ENCODE measurements around the gene SNX5.

The SNX5 gene

DNA sequence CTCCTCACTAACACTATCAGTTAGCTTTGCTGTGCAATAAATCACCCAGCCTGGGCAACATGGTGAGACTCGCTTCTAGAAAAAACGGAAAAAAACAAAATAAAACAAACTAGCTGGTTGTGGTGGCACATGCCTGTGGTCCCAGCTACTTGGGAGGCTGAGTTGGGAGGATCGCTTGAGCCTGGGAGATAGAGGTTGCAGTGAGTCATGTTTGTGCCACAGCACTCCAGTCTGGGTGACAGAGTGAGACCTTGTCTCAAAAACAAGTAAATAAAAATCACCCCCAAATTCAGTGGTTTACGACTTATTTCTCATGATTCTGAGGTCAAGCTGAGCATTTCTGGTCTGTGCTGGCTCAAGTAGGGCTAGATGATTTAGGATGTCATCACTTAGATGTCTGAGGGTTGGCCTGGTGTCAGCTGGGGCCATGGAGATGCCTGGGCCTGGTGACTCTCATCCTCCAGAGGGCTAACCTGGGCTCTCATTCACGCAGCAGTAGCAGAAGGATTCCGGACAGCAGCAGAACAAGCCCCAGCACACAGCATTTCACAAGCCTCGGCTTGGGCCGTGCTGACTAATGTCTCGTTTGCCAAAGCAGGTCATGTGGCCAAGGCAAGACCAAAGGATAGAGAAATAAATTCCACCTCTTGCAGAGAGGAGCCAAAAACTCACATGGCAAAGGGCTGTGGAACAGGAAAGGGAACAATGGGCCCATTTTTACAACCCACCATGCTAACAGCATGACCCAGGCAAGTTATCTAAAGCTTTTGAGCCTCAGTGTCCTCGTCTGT, 32.7 kb upstream of the SNX5 start:
- no peak overlapping the region for H3K27ac ChIP-seq

DNA sequence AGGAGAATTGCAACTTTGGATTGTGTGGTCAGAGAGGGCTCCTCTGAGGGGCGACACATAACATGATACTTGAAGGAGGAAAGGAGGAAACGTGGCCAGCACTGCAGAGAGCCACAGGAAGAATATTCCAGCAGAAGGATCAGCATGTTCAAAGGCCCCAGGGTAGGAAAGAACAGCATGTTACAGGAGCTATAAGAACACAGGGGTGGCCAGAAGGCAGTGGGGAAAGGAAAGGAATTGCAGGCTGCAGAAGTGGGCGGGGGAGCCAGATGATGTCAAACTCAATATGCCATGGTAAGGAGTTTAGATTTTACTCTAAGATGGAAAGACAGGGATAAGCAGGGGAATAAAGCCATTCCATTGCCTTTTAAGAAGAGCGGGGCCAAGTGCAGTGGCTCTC, 31.0 kb upstream of the SNX5 start:
- no peak overlapping the region for H3K27ac ChIP-seq
- TF ChIP-seq, protein P1, sequence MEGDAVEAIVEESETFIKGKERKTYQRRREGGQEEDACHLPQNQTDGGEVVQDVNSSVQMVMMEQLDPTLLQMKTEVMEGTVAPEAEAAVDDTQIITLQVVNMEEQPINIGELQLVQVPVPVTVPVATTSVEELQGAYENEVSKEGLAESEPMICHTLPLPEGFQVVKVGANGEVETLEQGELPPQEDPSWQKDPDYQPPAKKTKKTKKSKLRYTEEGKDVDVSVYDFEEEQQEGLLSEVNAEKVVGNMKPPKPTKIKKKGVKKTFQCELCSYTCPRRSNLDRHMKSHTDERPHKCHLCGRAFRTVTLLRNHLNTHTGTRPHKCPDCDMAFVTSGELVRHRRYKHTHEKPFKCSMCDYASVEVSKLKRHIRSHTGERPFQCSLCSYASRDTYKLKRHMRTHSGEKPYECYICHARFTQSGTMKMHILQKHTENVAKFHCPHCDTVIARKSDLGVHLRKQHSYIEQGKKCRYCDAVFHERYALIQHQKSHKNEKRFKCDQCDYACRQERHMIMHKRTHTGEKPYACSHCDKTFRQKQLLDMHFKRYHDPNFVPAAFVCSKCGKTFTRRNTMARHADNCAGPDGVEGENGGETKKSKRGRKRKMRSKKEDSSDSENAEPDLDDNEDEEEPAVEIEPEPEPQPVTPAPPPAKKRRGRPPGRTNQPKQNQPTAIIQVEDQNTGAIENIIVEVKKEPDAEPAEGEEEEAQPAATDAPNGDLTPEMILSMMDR (conservative IDR thresholded peaks at IDR 0.05), result no peak

More for the DNA sequence above, 32.7 kb upstream of the SNX5 start:
- TF ChIP-seq, protein P1 (conservative IDR thresholded peaks at IDR 0.05), result no peak

DNA sequence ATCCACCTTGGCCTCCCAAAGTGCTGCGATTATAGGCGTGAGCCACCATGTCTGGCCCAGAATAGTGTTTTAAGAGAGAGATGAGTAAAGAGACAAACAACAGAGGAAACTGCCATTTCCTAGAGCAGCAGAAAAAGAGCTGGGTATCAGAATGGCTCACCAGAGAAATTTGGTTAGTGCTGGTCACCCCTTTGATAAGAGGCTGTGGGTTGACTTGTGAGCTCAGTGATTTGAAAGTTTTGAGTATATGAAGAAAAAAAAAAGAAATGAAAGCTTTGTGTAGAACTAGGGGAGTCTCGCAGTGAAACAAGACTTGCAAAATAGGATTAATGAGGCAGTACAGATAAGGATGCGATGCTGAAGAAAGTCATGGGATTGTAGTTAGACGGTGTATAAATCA, 29.9 kb upstream of the SNX5 start:
- TF ChIP-seq, protein P1 (conservative IDR thresholded peaks at IDR 0.05), result no peak
- H3K27ac ChIP-seq, result no peak overlapping the region

DNA sequence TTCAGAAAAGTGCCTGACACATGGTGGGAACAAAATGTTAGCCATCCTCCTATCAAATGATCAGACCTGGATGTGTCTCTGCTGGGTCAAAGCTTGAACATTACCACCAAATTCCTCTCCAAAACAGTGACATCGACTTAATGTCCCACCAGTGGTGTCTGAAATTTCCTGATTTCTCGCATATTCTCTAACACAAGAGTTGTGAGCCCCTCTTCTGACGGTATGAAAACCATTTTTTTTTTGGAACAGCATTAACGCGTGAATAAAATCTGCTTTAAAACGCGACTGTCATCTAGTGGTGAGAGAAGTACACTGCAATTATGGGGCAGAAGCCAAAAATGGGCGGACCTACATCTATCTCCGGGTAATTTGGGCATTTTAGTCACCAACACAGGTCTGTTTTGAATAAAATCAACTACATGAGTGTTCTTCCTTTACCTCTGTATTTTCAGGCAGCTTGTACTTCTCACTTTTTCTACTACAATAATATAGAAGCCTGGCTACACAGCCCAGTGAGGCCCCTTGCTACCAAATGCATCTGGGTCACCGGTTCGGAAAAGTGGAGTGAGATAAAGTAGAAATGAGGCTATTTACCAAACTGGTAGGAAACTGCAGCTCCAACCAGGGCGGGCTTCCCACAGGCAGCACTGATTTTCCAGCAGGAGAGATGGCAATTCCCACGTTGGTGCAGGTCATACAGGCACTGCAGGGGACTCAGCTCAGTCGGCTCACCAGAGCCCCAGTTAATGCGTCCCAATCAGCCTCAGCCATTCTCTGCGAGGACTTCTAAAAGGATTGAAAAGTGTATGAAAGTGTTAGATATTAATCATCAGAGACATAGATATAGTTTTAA, 27.6 kb upstream of the SNX5 start:
- H3K27ac ChIP-seq, result peak overlapping the region; percentile 97
- TF ChIP-seq, protein P1 (conservative IDR thresholded peaks at IDR 0.05), result peak; percentile 99

DNA sequence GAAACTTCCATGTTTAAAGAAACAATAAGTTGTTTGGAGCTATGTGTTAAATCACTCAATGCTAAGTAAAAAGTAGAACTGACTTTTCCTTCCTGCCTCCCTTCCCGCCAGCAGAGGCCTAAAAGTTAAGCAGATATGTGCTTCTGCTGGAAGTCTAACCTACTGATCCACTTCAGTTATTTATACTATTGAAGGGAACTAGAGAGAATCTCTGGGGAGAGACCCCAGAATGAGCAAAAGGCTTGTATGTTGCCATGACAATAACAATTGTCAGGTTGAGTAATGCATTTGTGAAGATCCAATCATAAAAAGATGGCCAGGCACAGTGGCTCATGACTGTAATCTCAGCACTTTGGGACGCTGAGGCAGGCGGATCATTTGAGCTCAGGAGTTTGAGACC, 25.0 kb upstream of the SNX5 start:
- TF ChIP-seq, protein P1 (conservative IDR thresholded peaks at IDR 0.05), result no peak
- H3K27ac ChIP-seq, result peak overlapping the region; percentile 97

DNA sequence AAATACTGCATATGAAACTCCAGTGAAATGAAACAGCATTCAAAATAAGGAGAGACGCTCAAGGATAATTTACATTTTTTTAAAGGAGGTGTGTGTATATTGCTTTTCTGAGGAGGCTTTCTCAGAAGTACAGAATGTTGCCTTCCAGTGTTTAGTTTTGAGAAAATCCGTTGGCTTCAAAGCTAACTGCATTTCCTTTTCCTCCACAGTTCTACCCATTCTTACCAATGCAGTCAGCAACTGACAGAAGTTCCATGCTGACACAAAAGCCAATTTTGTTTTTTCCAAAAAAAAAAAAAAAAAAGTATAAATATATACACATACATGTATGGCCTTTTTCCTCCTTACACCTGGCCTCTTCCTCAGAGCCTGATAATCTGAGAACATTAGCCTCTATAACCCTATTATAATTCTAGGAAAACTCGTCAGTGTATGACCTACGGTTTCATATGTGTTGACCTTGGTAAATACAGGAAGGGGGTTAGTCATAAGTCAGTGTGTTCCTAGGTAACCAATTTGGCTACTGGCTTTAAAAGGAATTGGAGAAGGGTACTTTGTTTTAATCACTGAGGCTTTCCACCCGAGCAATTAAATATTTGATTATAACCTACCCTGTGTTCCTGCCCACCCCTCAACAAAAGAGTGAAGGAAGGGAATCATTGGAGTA, 24.4 kb upstream of the SNX5 start:
- TF ChIP-seq, protein P1 (conservative IDR thresholded peaks at IDR 0.05), result no peak
- H3K27ac ChIP-seq, result peak overlapping the region; percentile 97

DNA sequence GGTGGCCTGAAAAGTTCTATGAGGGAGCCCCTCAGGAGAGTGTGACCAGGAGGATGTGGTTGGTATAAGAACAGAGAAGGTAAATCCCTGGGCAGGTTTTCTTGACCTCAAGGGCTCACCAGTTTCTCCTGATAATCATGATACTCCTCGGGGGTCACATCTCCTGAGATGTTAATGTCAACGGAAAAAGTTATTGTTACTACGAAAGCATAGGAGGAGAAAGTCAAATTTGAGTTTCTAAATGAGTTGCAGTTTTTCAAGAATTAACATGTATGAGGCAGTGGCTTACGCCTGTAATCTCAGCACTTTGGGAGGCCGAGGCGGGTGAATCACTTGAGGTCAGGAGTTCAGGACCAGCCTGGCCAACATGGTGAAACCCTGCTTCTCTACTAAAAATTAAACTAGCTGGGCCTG, 23.6 kb upstream of the SNX5 start:
- peak overlapping the region; percentile 97 for H3K27ac ChIP-seq
- TF ChIP-seq, protein P1 (conservative IDR thresholded peaks at IDR 0.05), result no peak
